Endothelial cell of umbilical vein (primary cell): ENCODE measurements around the gene MLH1. TPM values are rescaled to one million over a fixed set of nuclear protein-coding genes. Genes with fewer than 3 reads are reported as not detected.

ENCODE experiments used
- BruUV-seq: library from RNA; stranded (reverse); fragments of 400-500 nt; replicated peaks from 2 replicates; lab custom pipeline; 2021; lab: Mats Ljungman, UMichigan
- CTCF ChIA-PET: fragments of 300-600, 350-600 bp; sonication (Branson Sonifier 250); formaldehyde crosslinking; loops from one replicate; lab custom pipeline; 2021; ENCODE audit warnings: antibody characterized with exemption, inconsistent platforms; lab: Charles Lee
- POLR2A ChIA-PET: fragments of 300-600, 350-600 bp; sonication (Branson Sonifier 250); formaldehyde crosslinking; loops from one replicate; lab custom pipeline; 2021; ENCODE audit warnings: antibody characterized with exemption, inconsistent platforms; lab: Charles Lee
- DNase-seq: peaks from one replicate; pipeline ENCODE4 v3.0.0-alpha.2; 2011; ENCODE audit warnings: low read depth, low spot score
- FAIRE-seq: peaks from 2 replicates; lab custom pipeline; 2011; peaks lifted over from hg19 to GRCh38; lab: Jason Lieb, UNC
- H2AFZ ChIP-seq: 2 replicates; pipeline ENCODE4 v1.6.0; 2012; ENCODE audit warnings: low read depth, low read length, control low read depth, inconsistent platforms
- H3K27ac ChIP-seq: 2 replicates; pipeline ENCODE4 v1.5.1; 2011; ENCODE audit warnings: low read depth, mild to moderate bottlenecking, control low read depth, low read length, moderate library complexity; ENCODE audit not compliant: insufficient read depth
- H3K27me3 ChIP-seq, 2 experiments: 2 replicates each; pipeline versions ENCODE4 v1.6.0 to v1.6.1; 2011; ENCODE audit warnings: low read length in 2 of 2, mixed read lengths in 1 of 2; ENCODE audit not compliant: control insufficient read depth in 2 of 2, insufficient read depth in 2 of 2
- H3K36me3 ChIP-seq, 2 experiments: 2 replicates in 1 of 2; 3 replicates in 1 of 2; pipeline ENCODE4 v1.5.1; 2011; ENCODE audit warnings: low read length in 2 of 2, mild to moderate bottlenecking in 1 of 2, moderate library complexity in 1 of 2; ENCODE audit not compliant: control insufficient read depth in 2 of 2, insufficient read depth in 2 of 2; ENCODE audit errors: extremely low read depth in 1 of 2
- H3K4me1 ChIP-seq: 3 replicates; pipeline ENCODE4 v1.5.1; 2011; ENCODE audit warnings: mild to moderate bottlenecking, low read length; ENCODE audit not compliant: control insufficient read depth, insufficient read depth; ENCODE audit errors: extremely low read depth
- H3K4me2 ChIP-seq: 2 replicates; pipeline ENCODE4 v1.6.1; 2011; ENCODE audit warnings: low read length, control low read depth, mixed read lengths; ENCODE audit not compliant: insufficient read depth
- H3K4me3 ChIP-seq, 3 experiments: fragments of 200-600 bp in 1 of 3; sonication (generic), shearing (Covaris generic) in 1 of 3; replicated peaks in 1 of 3; 2 replicates each; pipeline ENCODE4 v1.5.1; 2011 to 2016; ENCODE audit warnings: control low read depth in 3 of 3, low read length in 3 of 3, mild to moderate bottlenecking in 2 of 3, inconsistent platforms in 1 of 3, low read depth in 1 of 3, moderate library complexity in 1 of 3; ENCODE audit not compliant: insufficient read depth in 1 of 3
- H3K79me2 ChIP-seq: 2 replicates; pipeline ENCODE4 v1.6.0; 2012; ENCODE audit warnings: low read length, inconsistent platforms; ENCODE audit not compliant: control insufficient read depth, insufficient read depth
- H3K9ac ChIP-seq: replicated peaks from 2 replicates; pipeline ENCODE3; 2011; ENCODE audit warnings: low read length, control low read depth; ENCODE audit not compliant: insufficient read depth; ENCODE audit errors: extremely low read depth
- H3K9me1 ChIP-seq: replicated peaks from 3 replicates; pipeline ENCODE4 v1.6.0; 2011; ENCODE audit warnings: mild to moderate bottlenecking, low read length; ENCODE audit not compliant: control insufficient read depth, insufficient read depth; ENCODE audit errors: extremely low read depth
- H3K9me3 ChIP-seq: replicated peaks from 2 replicates; pipeline ENCODE4 v1.5.1; 2012; ENCODE audit warnings: low read length, inconsistent platforms; ENCODE audit not compliant: control insufficient read depth, insufficient read depth
- H4K20me1 ChIP-seq: replicated peaks from 2 replicates; pipeline ENCODE3; 2011; ENCODE audit warnings: mild to moderate bottlenecking, low read length; ENCODE audit not compliant: control insufficient read depth, insufficient read depth; ENCODE audit errors: extremely low read depth
- CTCF ChIP-seq, 2 donors: IDR thresholded peaks; 1 replicate in 1 of 2; 2 replicates in 1 of 2; pipeline ENCODE4 v1.5.1; 2011; ENCODE audit warnings: low read length in 2 of 2, mild to moderate bottlenecking in 2 of 2, moderate library complexity in 2 of 2, control low read depth in 1 of 2, inconsistent platforms in 1 of 2, low read depth in 1 of 2; ENCODE audit not compliant: insufficient read depth in 1 of 2; ENCODE audit errors: extremely low read depth in 1 of 2
- EZH2 ChIP-seq: IDR thresholded peaks from 2 replicates; pipeline ENCODE4 v1.6.1; 2012; ENCODE audit warnings: borderline replicate concordance, low read depth, mild to moderate bottlenecking, moderate library complexity, low read length, inconsistent platforms; ENCODE audit not compliant: severe bottlenecking
- FOS ChIP-seq: IDR thresholded peaks from 2 replicates; pipeline ENCODE4 v1.6.1; 2011; ENCODE audit warnings: mild to moderate bottlenecking, low read length, moderate library complexity, borderline replicate concordance; ENCODE audit not compliant: insufficient read depth
- GATA2 ChIP-seq: IDR thresholded peaks from 2 replicates; pipeline ENCODE4 v1.7.0; 2011; ENCODE audit warnings: low read depth, mild to moderate bottlenecking, moderate library complexity, mixed read lengths, low read length; ENCODE audit not compliant: insufficient read length, insufficient read depth
- JUN ChIP-seq: IDR thresholded peaks from 2 replicates; pipeline ENCODE4 v1.6.1; 2011; ENCODE audit warnings: borderline replicate concordance, low read depth; ENCODE audit not compliant: insufficient read length, insufficient read depth
- MAX ChIP-seq: IDR thresholded peaks from 2 replicates; pipeline ENCODE4 v1.6.1; 2011; ENCODE audit not compliant: insufficient read depth, insufficient read length
- MYC ChIP-seq: IDR thresholded peaks from one replicate; pipeline ENCODE4 v1.6.1; 2011; ENCODE audit warnings: mild to moderate bottlenecking, low read depth, low read length
- POLR2A ChIP-seq: IDR thresholded peaks from 2 replicates; pipeline ENCODE4 v1.6.1; 2012; ENCODE audit warnings: low read depth, mild to moderate bottlenecking, control low read depth, low read length
- POLR2AphosphoS5 ChIP-seq: IDR thresholded peaks from 2 replicates; pipeline ENCODE4 v1.6.1; 2012; ENCODE audit warnings: low read depth, mild to moderate bottlenecking, control low read depth, low read length, moderate library complexity; ENCODE audit not compliant: insufficient read depth
- dilution Hi-C: fragments of 300-500 bp; cut with MboI; formaldehyde crosslinking; loops from one replicate; pipeline ENCODE4 v1.15.0; 2019; ENCODE audit warnings: low sequenced_read_pairs; ENCODE audit not compliant: extremely low pct_ligation_motif_present
- intact Hi-C: fragments of 100-400 bp; cut with micrococcal nuclease; formaldehyde crosslinking; loops from one replicate; pipeline ENCODE4 v1.10.0; 2022
- polyA plus RNA-seq, 4 experiments: library from polyadenylated mRNA; depleted of rRNA in 3 of 4; stranded (reverse) in 3 of 4; unstranded in 1 of 4; fragments of >200 nt; gene quantifications; 2 replicates each; pipeline versions ENCODE4 v1.2.1 to v1.2.3, GENCODE V29; 2011 to 2012; ENCODE audit warnings: missing spikeins in 1 of 4
- total RNA-seq: library from RNA; stranded (reverse); gene quantifications from 2 replicates; pipeline ENCODE4 v1.2.3, GENCODE V29; 2021

The MLH1 gene
- total and polyA plus RNA-seq, 2 donors (not counting 3 experiments of a cell fraction or from before 2014, with no cell fraction given): 22.2 to 32.9 TPM

DNA sequence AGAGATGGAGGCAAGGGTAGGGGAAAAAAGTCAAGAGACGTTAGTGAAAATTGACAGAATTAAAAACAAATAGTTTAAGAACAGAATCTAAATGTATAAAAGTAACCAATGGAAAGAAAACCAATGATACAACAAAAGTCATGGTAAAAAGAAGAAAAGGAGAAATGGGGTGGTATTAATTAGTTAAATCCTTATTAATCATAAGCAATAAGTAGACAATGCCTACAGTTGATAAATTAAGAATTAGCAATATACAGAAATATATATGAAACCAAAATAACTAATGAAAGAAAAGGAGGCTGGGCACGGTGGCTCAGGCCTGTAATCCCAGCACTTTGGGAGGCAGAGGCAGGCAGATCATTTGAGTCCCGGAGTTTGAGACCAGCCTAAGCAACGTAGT lies 24.2 kb upstream of the MLH1 start:
- Histone ChIP-seq H3K36me3 (no peaks in the 10 kb centered on the region), H3K9me1 (no peaks in the 10 kb centered on the region), H4K20me1 (no peaks in the 10 kb centered on the region), H3K4me1 (peaks cover 9% of the 10 kb centered on the region), H3K9me3 (no peaks in the 10 kb centered on the region), H2AFZ (no peak overlapping the region), H3K79me2 (no peaks in the 10 kb centered on the region), H3K9ac (no peak overlapping the region), H3K4me3 (no peak overlapping the region), H3K27me3 (no peaks in the 10 kb centered on the region), H3K4me2 (no peak overlapping the region), H3K27ac (no peak overlapping the region)
- TF ChIP-seq POLR2A: no peak
- TF ChIP-seq EZH2: no peak
- TF ChIP-seq POLR2AphosphoS5: no peak
- no peak for TF ChIP-seq FOS
- no peak for TF ChIP-seq MYC
- TF ChIP-seq CTCF (IDR thresholded peaks at IDR 0.05; ENCODE audit: extremely low read depth in 1 of 2, insufficient read depth in 1 of 2, low read depth in 1 of 2, low read length in 2 of 2): no peak
- no peak for TF ChIP-seq MAX
- no peak for TF ChIP-seq JUN
- no peak for TF ChIP-seq GATA2
- BruUV-seq: no TSS peak
- ChIA-PET POLR2A (no interaction called here), CTCF (interaction anchor here (1.4 kb wide), 1 partner anchor 11 kb away, joined by 14 read pairs; no protein-coding TSS in a partner anchor)
- dilution Hi-C loops: no loop called here
- DNase-seq (no peak), FAIRE-seq (no peak)
- intact Hi-C loops: no loop called here
